GM21423 (cell line): ENCODE data around the gene INTS11.
"Not testable (repeated sequence)": the region's sequence is repeated elsewhere in the genome, so short reads cannot be mapped to it uniquely, and the experiment has no call there.

Experiments used
- ATAC-seq: cut with Tn5 transposase; IDR thresholded peaks from one replicate; pipeline ENCODE4 v1.9.1; 2021; ENCODE audit warnings: mild to moderate bottlenecking, moderate library complexity; ENCODE audit not compliant: unreplicated experiment

Gene INTS11

GRCh38 chr1:1324524-1325287, at the start of gene INTS11, which contains the start of gene CPTP:
INTS11 (minus strand) TSS chr1:1324660; CDS start chr1:1324608, 52 bp downstream.
CPTP (plus strand) TSS chr1:1324802; CDS start chr1:1326911, 2,109 bp downstream.
- peak; percentile 67 for ATAC-seq

- no peak for ATAC-seq
Observed at GRCh38 chr1:1373815-1374588, 49.5 kb upstream of the INTS11 start.

- ATAC-seq, result no peak
Observed at GRCh38 chr1:1373051-1373814, 48.8 kb upstream of the INTS11 start.

GRCh38 chr1:1371746-1372711, 47.6 kb upstream of the INTS11 start:
- ATAC-seq, result no peak

- ATAC-seq, result no peak
Observed at GRCh38 chr1:1371364-1371745, 46.9 kb upstream of the INTS11 start.

- ATAC-seq, result no peak
Observed at GRCh38 chr1:1370771-1371300, 46.4 kb upstream of the INTS11 start.

- ATAC-seq, result not testable (repeated sequence)
Observed at GRCh38 chr1:1370094-1370493, 45.6 kb upstream of the INTS11 start.

GRCh38 chr1:1367315-1367714, 42.9 kb upstream of the INTS11 start:
- no peak for ATAC-seq

GRCh38 chr1:1366699-1367066, 42.2 kb upstream of the INTS11 start:
- ATAC-seq, result no peak

- ATAC-seq, result no peak
Observed at GRCh38 chr1:1365875-1366698, 41.6 kb upstream of the INTS11 start.

GRCh38 chr1:1364266-1364665, 39.8 kb upstream of the INTS11 start:
- ATAC-seq, result no peak

GRCh38 chr1:1361982-1362423, 37.5 kb upstream of the INTS11 start:
- ATAC-seq, result no peak

GRCh38 chr1:1361233-1361981, 36.9 kb upstream of the INTS11 start:
- ATAC-seq, result no peak

- no peak for ATAC-seq
Observed at GRCh38 chr1:1360506-1361169, 36.2 kb upstream of the INTS11 start.

- ATAC-seq, result no peak
Observed at GRCh38 chr1:1359664-1360468, 35.4 kb upstream of the INTS11 start.

- ATAC-seq, result no peak
Observed at GRCh38 chr1:1359308-1359663, 34.8 kb upstream of the INTS11 start.
